HG02759 (cell line): ENCODE results near the gene RASSF4.

Experiments
- ATAC-seq: cut with Tn5 transposase; IDR thresholded peaks from one replicate; pipeline ENCODE4 v1.9.1; 2021; ENCODE audit warnings: mild to moderate bottlenecking, moderate library complexity; ENCODE audit not compliant: unreplicated experiment

RASSF4 gene

DNA sequence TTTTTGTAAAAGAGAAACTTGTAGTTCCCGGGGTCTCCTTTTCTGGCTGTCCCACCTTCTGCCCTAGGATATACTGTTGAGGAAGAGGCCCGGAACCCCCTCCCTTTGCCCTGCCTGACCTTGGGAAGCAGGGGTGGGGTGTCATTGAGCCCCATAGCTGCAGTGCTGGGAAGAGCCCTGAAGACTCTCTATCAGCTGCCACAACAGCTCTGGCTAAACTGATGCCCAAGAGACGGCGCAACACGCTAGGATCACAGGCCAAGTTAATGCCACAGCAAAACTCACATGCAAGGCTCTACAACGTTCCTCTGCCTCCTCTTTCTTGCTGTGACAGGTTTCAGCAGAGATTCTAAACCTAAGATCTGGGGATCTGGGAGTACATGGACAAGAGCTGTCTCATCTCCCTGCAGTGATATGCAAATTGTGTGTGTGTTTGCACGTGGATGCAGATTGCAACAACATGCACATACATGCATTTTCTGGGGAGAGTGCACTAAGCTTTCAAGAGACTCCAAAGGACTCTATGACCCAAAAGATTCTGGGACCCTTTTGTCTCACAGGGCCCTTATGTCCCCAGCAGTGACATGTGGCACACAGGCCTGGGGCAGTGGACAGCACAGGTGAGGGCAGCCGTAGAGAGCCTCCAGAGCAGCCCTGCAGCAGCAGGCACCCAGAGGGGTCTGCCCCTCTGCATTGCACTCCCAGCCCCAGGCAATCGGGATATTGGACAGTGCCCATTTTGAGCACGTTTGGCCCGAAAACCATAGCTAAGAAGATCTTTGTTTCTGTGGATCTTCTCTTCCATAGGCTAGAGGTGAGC, 2.5 kb downstream of the RASSF4 start:
- no peak for ATAC-seq

GRCh38 chr10:44962870-44963738, 3.5 kb downstream of the RASSF4 start:
- ATAC-seq = no peak

DNA sequence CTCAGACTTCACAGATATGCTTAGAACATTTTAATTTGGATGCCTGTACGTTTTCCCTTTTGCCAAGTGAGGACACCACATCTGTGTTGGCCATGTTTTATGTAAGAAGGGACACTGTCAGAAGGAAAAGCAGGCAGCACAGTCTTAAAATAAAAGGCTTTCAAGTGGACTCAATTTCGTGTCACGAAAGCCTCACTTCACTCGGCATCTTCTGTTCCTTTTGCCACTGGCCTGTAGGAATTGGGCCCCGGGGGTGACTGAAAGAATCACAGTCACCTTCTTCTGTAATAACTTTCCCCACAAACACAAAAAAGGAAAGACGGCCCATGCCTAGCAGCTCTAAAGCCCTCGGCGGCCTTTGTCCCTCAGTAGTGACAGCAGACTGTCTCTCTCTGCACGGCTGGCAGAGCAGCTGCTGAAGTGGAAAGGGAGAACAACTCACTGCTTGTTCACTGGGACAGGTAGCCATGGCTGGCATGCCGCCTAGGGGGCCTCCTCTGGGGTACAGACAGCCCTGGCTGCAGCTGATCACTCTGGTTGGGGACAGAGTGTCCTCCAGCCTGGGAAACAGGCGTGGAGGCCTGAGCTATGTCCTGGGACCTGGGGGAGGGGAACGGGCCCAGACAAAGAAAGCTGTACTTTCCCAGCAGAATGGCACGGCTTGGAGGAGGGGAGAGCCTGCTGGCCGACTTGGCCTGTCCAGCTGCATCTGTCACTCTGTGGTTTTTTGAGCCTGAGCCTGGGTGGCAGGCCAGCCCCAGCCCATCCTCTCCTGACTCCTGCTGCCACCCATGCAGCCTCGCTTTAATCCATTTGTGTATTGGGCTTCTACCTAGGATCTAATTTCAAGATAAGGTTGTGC, 4.4 kb downstream of the RASSF4 start:
- peak; percentile 26 for ATAC-seq

GRCh38 chr10:44965104-44965503, 5.5 kb downstream of the RASSF4 start:
- ATAC-seq = no peak

GRCh38 chr10:44965651-44966097, 6.1 kb downstream of the RASSF4 start:
- ATAC-seq = peak; percentile 47

- peak; percentile 42 for ATAC-seq
Observed at GRCh38 chr10:44966129-44966815, 6.7 kb downstream of the RASSF4 start.

- no peak for ATAC-seq
Observed at GRCh38 chr10:44966816-44967509, 7.4 kb downstream of the RASSF4 start.

GRCh38 chr10:44967616-44968015, 8.0 kb downstream of the RASSF4 start:
- ATAC-seq = no peak

DNA sequence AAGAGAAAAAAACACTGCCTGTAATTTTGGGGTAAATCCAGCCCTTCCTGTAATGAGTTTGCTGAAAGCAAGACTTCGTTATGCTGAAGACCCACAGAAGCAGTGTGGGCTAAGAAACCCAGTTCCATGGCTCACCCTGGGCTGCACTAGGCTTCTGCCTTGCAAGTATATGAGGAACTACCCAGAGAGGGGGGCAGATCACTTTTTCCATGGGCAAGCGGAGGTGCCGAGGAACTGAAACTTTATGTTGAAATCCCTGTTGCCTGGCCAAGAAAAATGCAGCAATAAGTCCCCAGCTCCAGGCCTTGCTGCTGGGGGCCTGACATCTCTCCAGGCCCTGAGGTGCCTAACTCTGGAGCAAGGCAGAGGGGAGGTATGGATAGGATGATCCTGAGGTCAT, 8.5 kb downstream of the RASSF4 start:
- ATAC-seq = no peak

- ATAC-seq = no peak
Observed at GRCh38 chr10:44968500-44969400, 9.1 kb downstream of the RASSF4 start.

- no peak for ATAC-seq
Observed at GRCh38 chr10:44969854-44970253, 10.3 kb downstream of the RASSF4 start.

GRCh38 chr10:44970812-44971395, 11.3 kb downstream of the RASSF4 start:
- no peak for ATAC-seq

GRCh38 chr10:44971434-44971833, 11.8 kb downstream of the RASSF4 start:
- ATAC-seq = no peak

DNA sequence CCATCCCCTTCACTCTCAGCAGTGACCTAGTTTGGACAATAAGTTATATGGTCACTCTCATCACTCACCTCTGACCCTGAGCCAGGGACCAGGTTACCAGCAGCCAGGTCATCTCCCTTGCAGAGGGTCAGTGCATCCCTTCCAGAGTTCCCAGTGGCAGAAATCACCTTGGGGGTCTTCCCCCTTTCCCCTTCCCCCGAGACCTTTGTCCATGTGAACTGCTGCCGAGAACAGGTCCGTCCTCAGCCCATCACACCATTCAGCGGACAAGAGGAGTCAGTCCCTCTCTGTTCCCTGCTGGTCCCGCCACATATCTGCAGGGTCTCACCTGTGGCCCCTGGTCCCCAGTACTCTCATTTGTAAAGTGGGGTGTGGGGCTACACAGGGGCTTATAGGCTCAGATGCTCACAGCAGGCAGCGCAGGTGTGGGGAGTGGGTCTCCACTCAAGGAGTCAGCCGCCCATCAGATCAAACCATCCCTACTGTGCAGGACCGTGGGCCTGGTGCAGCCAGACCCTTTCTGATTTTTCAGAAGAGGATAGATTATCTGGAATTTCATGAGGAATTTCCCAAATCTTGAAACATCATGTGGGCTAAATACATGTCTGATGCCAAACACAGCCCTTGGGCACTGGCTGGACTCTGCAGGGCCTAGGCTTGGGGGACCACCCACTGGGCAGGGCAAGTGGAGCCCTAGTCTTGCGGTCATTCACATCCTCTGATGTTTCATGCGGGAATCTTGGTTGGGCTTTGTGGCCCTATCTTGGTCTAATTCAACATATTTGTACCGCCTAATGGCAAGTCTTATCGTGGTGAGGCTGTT, 12.5 kb downstream of the RASSF4 start:
- no peak for ATAC-seq

- ATAC-seq = no peak
Observed at GRCh38 chr10:44972874-44973306, 13.3 kb downstream of the RASSF4 start.

DNA sequence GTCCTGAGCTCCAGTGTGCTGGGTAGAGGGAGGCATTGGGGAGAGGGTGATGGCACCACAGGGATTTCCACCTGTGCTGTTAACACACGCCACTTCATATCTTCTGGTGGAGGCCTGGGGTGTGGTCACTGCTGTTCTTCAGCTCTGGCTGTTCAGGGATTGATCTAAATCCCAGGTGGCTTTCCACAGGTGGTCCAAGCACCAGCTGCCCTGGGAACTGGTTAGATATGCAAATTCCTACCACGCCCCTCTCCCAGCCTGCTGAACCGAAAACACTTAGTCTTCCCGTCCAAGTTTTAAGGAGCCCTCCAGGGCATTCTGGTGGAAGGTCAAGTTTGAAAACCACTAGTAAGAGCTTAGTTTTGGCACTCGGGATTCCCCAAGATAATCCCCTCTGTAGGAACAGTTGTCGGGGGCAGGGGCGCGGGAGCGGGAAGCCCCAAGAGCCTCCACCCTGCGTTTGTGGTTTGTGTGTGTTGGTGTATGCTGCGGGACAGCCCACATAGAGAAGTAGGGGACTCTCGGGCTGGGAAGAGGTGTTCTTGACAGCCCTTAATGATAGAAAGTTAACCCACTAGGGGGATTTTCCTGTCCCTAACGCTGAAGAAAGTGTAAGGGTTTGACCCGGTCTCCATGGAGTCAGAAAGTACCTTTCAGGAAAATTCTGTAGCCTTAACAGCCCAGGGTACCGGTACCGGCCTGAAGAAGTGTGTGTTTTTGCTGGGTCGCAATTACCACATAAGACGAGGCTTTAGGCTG, 13.9 kb downstream of the RASSF4 start:
- peak; percentile 39 for ATAC-seq
